Activated CD4-positive, CD25-positive, alpha-beta regulatory T cell (primary cell): ENCODE data around the gene MSI2.

ENCODE experiments used
- DNase-seq, 4 experiments: peaks; one replicate each; lab custom pipeline; 2025; lab: John Stamatoyannopoulos, UW

MSI2 gene

DNA sequence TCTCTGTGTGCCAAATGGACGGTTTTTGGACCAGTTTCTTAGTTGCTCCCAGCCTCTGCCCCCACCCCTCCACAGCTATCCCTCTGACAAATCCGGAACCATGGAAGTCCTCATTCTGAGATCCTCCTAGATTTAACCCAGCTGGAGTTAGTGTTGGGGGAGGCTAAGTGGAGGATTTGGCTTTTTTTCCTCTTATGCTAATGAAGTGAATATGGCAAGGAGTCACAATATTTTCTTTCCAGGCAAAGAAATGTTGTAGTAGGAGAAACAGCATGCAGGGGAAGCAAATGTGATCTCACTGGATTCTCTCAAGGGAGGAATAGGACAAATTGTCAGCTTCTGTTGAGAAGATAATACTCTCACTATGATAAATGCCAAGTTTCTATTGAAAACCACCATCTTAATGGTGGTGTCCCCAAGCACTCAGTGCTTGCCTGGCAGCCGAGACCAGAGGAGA lies 159.5 kb downstream of the MSI2 start:
- DNase-seq, result no peak

DNA sequence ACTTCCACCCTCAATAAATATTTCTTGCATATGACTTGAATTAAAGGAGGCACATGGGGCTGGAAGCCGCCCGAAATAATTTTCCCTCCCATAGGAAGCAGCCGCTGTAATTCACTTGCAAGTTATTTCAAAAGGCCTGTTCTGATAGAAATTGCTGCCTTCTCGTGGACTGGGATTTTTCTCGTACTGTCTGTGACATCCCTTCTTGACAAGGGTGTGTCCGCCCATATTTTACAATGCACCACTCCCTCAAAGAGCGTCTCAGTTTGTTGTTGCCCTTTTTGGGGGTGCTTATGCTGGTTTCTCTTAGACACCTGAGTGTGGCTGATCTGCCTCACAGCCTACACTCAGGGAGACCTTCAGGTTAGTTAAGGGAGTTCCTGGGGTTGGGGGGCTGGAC lies 160.0 kb downstream of the MSI2 start:
- no peak for DNase-seq

DNA sequence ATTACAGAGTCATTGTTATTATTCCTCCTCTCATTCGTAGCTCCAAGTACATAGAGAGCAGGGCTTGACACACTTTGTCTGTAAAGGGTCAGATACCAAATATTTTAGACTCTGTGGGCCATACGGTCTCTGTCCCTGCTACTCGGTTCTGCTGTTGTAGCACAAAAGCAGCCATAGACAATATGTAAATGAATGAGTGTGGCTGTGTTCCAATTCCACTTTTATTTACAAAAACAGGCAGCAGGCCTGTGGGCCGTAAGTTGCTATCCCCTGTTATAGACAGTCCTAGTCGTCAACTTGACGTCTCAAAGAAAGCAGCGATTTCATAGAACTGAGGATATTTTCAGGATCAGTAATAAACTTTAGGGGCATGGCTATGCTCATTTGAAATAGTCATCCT lies 161.6 kb downstream of the MSI2 start:
- DNase-seq, result no peak

DNA sequence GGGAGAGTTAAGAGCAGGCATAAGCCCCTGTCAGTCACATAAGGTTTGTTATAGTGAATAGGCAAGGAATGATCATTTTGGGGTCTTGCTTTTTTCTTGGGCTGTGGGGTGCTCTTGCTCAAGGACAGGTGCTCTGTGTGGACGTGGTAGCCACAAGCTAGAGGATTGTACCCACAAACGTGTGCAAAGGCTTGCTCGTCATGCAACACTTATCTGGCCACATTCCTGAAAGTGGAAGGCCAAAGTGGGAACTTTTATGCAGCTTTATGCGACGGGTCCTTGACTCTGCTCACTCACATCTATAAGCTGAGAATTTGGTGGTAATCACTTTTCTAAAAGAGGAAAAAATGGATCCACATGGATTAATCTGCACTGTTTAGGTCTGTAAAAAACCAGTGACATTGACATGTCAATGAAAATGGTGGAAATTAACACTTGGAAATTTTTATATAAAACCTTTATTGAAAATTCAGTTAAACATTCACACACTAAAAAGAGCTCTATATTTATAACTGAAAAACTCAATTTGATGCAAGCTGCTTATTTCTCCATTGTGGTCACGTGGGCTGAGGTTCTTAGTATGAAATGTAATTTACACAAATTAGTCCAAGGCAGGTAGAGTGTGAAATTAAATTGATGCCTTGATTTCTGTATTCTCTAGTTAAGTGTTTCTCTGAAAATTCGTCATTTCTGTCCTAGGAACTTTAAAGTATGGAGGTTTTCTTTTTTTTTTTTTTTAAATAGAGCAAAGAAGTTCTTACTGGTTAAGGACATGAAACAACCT lies 162.3 kb downstream of the MSI2 start:
- no peak for DNase-seq

DNA sequence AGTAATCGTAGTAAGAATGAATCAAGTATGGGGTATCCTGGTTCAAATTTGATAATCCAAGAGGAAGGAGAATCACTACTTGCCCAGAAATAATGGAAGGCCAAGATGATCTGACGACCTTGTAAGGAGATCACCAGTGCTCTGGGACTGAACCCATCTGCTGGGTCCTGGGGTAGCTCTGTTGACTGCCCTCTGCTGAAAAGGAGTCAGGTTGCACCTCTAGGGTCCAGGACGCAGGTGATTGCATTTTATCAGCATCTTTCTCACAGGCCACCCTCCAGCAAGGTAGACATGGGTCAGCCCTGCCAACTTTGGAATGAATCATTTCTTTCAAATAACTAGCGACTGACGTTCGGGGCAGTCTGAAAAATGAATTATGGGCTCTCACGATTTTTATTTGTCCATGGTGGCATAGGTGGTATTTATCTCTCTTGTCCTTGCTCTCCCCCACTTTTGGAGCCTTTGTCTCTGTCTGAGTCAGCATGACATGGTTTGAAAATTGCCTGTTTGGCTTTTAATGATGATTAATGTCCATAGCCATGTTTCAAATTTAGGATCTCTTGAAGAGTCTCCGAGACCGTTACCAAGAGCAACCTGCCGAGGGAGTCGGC lies 163.7 kb downstream of the MSI2 start:
- DNase-seq, result no peak

DNA sequence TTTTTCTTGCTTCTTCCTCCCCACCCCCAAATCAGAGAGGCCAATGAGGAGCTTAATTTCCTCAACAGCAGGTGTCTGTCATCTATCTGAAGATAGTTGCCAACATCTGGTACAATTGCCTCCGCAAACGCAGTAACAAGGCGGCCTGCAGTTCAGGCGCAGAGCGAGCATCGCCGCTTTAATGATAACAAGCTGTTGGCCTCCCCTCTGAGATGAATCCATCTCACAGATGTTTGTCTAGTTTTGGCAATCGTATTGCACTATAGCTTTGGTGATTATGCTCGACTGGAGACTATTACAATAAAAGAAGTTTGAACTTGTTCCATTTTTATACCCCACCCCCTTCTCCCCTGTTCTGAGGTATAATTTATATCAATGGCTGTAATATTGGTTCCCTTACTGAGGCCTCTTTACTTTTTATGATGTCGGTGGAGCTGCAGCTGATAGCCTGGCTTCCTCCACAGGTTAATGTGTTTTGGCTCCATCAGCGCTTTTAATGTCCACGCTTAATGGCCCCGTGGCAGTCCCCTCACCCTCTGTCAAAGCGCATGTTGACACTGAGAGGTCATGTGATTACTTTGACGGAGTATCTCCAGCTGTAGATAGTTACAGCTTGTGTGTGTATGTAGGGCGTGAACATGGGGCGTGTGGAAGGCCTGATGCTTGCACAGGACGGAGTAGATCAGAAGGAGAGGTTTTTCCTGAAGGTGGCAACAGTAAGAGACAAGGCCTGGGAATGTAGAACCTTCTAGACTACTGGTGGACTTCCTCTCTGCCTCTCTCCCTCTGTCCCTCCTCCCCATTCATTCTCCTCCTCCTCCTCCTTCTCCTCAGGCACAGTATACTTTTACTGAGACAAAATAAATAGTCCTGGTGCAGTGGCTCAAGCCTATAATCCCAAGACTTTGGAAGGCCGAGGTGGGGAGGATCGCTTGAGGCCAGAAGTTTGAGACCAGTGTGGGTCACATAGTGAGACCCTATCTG lies 164.7 kb downstream of the MSI2 start:
- no peak for DNase-seq

DNA sequence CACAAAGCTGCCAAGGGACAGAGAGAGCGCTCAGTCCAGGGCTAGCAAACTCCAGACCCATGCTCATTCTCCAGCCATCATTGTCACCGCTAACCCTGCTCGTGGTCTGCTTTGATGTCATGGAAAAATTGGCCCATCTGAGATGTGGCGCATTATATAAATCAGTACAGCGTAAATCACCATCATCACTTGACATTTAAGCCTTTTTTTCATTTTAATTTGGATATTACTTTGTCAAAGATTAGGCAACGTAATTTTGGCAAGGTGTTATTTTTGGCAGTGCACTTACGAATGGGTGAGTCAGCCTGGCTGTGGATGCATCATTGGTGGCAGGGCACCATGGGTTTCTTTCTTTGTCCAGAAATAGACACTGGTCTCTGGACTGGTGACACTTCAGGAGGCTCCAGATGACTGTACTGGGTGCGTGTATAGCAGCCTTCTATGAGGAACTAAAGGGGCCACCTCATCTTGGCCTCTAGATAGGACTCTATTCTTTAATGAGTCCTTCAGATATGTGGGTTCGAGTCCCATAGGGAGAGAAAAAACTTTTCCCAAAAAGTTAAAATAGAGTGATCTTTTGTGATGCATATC lies 166.3 kb downstream of the MSI2 start:
- DNase-seq, result no peak

DNA sequence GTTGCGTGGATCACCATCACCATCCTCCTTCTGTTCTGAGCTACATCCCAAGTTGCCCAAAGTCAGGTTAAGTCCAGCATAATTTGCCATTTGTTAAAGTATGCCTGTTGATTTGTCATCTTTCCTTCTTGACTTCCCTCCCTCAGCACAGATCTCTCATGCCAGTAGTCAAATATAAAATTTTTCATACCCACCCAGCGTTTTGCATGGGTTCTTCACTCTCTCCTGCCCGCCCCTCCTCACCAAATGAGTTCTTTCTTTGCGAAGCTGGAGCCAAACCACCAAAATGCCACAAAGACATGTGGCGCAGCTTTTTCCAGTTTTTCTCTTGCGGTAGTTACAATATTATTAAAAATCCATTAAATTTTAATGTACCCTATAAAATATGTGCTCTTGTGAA lies 167.2 kb downstream of the MSI2 start:
- no peak for DNase-seq

DNA sequence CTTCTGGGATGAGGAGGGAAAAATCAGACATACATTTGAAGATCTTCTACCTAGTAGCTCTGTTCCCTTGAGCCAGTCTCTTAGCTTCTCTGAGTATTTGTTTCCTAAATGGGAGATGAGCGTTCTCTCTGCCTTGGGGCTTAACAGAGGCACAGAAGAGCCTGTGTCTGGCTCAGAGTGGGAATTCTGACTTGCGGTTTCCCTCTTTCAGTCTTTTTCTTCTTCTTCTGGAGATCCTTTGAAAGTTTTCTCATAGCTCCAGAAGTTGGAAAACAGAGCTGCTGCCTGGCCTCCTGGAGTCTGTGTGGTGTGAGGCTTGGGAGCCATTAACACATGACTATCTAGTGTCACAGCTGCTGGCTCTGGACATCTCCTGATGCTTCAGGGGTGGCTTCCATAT lies 167.9 kb downstream of the MSI2 start:
- no peak for DNase-seq

DNA sequence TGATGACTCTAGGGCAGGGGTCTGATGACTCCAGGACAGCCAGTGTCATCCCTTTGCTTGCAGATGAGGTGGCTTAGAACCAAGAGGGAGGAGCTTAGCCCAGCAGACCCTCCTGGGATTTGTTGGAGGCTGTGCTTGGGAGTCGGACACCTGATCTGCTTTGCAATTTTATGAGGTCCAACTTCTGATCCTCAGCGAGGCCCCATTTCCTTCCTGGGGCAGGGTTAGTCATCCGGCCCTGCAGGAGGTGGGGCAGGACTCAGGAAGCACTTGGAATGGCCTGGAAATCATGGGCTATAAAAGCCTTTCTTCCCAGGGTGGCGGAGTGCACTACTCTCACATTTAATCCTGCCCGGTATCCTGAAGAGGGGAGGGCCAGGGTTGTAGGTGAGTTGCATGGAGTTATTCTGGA lies 168.5 kb downstream of the MSI2 start:
- no peak for DNase-seq

DNA sequence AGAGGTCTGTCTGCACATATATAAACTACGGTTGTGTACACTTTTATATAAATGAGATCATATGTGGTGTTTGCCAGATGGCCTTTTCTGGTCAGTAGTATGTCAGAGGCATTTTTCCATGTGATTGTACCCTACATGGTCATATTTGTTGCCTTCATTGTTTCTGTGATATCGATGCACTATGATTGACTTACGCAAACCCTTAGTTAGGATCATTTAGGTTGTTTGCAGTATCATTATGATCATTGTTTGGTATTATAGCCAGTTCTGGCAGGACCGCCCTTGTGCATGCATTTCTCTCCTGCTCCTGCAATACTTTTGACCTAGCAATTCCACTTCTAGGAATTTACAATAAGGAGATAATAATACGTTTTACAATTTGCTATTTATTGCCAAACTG lies 169.1 kb downstream of the MSI2 start:
- no peak for DNase-seq

DNA sequence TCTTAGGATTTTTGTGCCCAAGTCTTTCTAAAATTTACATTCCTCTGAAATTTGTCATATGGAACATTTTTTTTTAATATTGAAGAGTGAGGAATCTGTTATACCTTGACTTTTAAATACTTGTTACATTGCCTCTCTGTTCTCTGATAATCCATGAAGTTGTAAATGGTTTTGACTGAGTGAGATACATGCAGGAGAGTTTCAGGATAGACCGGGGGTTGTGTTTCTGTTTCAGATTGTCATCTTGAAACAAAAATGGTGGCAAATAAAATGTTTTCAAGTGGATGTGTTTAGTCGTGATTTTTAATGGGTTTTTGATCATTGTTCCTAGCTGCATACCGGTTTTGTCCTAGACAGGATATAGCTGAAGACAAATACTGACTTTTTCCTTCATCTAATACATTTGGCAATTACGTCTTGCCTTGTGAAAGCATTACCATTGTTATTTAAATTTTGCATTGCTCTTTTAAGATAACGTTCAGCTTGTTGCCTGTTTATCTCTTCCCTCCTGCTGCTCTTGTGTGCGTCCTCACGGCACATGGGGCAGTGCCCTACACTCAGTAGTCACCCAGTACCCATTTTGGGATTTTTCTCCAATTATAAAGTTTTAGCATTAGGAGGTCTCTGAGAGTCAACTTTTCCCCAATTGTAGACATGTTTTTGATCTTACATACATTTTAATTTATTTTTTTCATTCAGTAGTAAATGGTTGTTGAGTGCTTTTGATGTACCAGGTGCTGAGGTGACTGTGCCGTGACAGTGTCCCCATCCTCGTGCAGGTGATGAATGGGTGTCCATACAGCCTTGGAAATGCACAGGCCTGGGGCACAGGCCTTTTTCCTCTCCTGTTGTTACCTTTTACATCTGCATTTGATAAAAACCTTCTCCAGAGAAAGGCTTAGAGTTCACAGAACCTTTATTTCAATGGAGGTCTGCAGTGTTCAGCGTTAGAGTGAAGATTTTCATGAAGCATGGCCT lies 169.9 kb downstream of the MSI2 start:
- no peak for DNase-seq

DNA sequence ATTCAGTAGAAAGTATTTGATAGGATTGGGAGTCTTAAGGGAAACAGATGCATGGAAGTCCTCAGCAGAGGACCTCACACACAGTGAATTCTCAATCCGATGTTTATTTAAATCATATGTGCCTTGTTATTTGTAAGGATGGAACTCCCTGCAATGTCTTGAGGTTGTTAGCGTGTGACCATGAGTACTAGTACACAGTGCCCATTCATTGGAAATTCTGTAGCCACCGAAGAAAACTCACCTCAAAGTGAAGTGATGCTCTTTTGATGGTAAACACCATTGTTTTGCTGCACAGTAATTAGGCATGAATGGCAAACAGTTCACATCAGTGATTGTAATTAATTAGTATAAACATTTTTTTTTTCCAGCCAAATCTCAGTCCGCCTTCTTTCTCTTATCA lies 173.6 kb downstream of the MSI2 start:
- no peak for DNase-seq

DNA sequence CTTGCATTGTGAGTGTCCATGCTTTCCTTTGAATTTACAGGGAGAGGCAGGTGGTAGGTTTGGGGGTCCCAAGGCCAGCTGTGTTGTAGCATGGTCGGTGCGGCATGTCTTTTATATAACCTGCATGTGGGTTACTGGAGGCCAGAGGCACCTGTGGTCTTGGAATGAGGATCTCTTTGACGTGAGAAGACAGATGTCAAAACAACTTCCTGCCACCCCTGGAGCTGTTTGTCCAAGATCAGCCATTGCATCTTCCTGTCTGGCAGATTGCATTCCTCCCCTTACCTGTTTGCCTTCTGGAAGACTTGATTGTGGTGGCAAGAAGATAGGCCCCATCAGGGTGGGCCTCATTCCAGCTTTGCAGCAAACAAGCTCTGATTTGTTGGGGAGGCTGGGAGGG lies 175.1 kb downstream of the MSI2 start:
- DNase-seq, result no peak

DNA sequence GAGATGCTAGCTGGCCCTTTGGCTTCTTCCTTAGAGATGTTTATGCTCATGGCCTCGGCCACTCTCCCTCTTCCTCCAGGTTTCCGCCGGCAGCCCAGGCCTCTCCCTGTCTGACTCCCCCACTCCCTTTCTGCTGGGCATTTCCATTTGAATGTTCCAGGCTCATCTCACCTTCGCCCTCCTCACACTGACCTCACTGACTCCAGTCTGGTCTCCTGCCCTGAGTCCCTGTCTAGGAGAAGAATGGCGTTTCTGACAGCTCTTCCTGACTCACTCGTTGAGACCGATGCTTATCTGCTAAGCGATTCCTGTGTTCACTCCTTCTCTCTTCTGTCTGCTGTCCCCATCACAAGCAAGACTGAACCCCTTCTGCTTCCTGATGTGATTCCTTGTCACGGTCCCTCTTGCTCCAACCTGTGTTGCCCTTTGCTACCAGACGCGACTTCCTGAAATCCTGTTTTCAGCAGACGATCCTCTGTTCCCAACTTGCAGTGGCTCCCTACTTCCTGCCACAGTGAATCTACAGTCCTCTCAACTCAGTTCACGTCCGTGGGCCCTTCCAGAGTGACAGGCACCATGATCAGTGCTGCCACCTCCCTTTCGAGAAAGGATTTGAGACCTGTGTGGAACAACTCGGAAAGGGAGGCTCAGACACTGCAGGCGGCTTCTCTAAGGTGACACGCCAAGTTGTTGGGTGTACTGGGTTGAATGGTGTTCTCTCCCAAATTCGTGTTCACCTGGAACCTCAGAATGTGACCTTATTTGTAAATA lies 176.4 kb downstream of the MSI2 start:
- DNase-seq, result no peak

DNA sequence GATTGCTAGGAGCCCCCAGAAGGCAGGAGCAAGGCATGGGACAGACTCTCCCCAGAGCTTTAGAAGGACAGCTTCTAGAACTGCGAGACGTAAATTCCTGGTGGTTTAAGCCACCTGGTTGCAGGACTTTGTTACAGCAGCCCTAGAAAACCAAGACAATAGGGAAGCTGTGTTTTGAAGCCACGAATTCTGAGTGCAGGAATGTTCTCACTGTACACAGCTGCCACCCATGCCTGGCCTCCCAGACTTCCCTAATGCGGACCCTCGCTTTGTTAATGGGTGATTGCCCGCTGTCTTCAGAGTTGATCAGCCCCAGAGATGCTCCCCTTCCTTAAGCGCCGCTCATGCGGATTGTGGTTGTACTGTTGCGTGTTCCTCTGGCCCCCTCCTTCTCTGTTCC lies 177.1 kb downstream of the MSI2 start:
- no peak for DNase-seq

DNA sequence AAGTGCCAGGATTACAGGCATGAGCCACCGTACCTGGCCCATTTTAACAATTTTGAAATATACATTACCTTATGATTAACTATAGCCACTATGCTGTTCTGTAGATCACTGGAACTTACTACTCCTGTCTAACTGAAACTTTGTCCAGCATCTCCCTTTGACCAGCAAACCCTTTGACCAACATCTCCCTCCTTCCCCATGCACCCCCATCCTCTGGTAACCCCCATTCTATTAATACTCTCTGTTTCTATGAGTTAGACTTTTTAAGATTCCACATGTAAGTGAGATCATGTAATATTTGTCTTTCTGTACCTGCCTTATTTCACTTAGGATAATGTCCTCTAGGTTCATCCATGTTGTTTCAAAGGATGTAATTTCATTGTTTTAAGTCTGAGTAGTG lies 178.0 kb downstream of the MSI2 start:
- no peak for DNase-seq

DNA sequence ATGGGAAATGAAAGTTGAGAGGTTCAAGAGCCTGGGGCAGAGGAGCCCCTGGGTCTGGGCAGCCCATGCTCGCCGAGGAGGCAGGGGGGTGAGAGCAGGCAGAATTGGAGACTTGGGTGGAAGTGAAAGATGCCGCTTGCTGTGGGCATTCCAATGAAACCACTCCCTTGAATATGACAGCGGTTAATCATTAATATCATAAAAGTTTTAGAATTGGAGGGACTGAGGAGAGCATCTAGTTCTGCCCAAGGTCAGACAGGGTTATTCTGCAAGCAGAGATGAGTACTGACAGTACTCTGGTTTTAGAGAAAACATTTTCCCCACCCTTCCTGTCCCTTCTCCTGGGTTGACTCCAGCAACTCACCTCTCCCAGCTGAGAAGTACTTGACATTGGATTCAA lies 180.2 kb downstream of the MSI2 start:
- no peak for DNase-seq

DNA sequence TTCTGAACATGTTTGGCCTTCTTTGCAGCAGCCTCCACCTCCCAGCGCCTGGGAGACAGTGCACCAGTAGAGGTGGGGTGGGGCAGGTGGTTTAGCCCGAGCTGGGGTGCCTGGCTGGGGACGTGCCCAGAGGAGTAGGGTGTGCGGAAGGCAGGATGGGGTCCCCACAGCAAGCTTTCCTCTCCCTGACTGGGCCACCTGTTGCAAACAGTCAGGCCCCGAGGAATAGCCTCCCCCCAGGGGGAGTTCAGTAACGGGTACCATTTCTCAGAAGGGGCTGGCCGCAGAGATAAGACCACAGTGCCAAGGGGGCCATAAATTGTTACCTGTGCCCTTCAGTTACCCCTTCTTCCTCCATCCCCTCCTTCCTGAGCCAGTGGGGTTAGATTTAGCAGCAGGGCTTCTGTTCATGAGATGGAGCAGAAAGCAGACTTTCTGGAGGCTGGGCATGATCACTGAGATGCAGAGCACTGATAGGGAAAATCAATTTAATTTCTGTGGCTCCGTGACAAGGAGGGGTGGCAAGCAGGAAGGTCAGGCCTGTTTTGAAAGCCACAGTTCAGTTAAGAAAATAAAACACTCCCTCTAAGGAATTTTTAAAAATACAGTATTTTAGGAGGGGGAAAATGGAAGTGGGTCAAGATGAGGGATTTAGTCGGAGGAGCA lies 181.9 kb downstream of the MSI2 start:
- no peak for DNase-seq

DNA sequence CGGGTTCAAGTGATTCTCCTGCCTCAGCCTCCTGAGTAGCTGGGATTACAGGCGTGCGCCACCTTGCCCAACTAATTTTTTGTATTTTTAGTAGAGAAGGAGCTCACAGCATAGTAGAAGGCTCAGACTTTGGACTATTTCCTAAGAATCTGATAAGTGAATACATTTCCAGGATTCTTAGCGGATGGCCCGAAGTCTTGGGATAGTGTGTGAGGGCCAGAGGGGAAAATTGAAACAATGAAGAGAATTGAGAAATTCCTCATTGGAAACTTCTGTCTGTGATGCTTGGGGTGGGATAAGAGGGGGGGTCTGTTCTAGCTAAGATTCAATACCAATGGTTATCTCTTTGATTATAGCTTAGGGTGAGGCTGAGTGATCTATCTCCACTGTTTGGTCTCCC lies 183.3 kb downstream of the MSI2 start:
- DNase-seq, result no peak
